AG09309 (cell line): ENCODE measurements around the gene AMBN.

Source experiments
- DNase-seq: peaks from one replicate; pipeline ENCODE4 v3.0.0-alpha.2; 2010; ENCODE audit warnings: low read depth
- H3K4me3 ChIP-seq: 2 replicates; pipeline ENCODE4 v1.5.1; 2011; ENCODE audit warnings: mild to moderate bottlenecking, low read depth, low read length, moderate library complexity; ENCODE audit not compliant: control insufficient read depth
- TF ChIP-seq, protein P1 (sequence below): IDR thresholded peaks from 2 replicates; pipeline ENCODE4 v1.5.1; 2011; ENCODE audit warnings: mild to moderate bottlenecking, low read depth, low read length, inconsistent platforms; ENCODE audit not compliant: insufficient read depth, control insufficient read depth; ENCODE audit errors: missing control alignments

Gene AMBN

DNA sequence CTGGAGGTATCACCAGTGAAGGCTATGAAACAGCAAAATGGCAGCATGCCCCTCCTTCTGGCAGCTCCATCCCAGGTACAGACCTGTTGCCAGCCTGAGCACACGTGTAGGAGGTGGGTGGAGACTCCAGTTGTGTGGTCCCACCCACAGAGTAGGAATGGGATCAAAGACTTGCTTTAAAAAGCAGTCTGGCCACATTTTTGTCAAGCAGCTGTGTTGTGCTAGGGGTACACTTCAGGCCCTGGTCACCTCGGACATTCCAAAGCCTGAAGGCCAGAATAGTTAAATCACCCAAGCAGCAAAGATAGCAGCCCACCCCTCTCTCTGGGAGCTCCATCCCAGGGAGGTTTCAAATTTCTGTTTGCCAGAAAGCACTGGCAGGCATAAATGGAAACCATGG lies 20.3 kb upstream of the AMBN start:
- H3K4me3 ChIP-seq, result no peak overlapping the region
- DNase-seq, result no peak
- TF ChIP-seq, protein P1, sequence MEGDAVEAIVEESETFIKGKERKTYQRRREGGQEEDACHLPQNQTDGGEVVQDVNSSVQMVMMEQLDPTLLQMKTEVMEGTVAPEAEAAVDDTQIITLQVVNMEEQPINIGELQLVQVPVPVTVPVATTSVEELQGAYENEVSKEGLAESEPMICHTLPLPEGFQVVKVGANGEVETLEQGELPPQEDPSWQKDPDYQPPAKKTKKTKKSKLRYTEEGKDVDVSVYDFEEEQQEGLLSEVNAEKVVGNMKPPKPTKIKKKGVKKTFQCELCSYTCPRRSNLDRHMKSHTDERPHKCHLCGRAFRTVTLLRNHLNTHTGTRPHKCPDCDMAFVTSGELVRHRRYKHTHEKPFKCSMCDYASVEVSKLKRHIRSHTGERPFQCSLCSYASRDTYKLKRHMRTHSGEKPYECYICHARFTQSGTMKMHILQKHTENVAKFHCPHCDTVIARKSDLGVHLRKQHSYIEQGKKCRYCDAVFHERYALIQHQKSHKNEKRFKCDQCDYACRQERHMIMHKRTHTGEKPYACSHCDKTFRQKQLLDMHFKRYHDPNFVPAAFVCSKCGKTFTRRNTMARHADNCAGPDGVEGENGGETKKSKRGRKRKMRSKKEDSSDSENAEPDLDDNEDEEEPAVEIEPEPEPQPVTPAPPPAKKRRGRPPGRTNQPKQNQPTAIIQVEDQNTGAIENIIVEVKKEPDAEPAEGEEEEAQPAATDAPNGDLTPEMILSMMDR, result no peak

DNA sequence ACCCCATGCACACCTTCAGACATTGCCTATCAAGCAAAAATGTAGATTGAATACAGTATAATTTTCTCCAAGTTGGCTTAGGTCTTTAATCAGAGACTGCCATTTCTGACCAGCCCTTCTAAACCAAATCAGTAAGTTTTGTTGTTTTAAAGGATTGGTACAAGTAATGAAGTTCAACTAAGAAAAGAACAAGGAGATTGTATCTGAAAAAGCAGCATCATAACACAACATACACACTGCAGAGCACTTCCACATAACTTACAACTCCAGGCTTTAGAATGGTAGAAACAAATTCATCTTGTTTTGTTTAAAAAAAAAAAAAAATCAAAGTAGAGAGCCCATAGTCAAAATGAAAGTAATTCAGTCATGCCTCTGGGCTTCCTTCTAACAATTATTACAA lies 16.1 kb upstream of the AMBN start:
- TF ChIP-seq, protein P1, result no peak
- no peak overlapping the region for H3K4me3 ChIP-seq
- DNase-seq, result no peak

DNA sequence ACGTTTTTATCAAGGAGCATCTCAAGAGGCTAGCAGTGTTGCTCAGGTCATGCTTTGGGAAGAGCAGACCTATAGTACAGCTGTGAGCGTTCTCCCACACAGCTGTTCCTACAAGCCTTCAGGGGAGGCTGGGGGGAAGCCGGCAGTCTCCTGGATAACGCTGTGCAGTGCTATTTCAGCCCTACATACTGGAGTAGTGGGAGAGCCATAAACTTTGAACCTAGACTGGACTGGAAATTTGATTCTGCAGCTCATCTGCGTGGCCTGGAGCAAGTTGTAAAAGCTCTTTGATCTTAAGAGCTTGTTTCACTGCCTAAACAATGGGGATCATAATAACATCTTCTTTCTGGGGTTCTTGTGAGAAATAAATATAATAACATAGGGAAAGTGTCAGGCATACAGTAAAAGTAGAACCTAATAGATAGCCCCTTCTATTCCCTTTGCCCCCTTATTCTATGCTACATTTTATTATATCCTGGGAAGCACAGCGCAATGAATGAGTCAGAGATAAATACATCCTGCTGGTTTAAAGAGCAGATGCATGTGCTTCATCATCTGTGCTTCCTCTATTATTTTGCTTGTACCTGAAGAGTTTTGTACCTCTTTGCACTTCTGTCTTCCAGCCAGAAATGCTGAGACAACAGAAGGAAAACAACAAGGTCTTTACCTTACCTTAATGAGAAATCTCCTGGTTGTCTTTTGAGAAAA lies 14.7 kb upstream of the AMBN start:
- TF ChIP-seq, protein P1, result no peak
- DNase-seq, result no peak
- H3K4me3 ChIP-seq, result no peak overlapping the region

DNA sequence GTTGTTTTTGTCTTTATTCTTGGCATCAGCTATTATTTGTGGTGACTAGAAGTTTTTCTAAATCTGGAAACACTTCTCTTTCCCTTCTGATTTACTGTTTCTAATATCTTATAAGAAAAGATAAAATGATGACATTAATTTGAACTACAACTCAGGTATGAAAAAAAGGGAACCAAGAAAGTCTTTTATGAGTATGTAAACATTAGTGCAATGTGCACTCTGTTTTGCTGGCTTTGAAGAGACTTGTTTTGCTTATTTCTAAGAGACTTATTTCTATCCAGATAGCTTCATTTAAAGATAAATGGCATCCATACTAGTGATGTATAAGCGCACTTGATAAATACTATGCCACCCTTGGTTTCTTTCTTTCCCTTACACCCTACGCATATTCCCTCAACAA lies 10.1 kb upstream of the AMBN start:
- TF ChIP-seq, protein P1, result no peak
- H3K4me3 ChIP-seq, result no peak overlapping the region
- DNase-seq, result no peak

DNA sequence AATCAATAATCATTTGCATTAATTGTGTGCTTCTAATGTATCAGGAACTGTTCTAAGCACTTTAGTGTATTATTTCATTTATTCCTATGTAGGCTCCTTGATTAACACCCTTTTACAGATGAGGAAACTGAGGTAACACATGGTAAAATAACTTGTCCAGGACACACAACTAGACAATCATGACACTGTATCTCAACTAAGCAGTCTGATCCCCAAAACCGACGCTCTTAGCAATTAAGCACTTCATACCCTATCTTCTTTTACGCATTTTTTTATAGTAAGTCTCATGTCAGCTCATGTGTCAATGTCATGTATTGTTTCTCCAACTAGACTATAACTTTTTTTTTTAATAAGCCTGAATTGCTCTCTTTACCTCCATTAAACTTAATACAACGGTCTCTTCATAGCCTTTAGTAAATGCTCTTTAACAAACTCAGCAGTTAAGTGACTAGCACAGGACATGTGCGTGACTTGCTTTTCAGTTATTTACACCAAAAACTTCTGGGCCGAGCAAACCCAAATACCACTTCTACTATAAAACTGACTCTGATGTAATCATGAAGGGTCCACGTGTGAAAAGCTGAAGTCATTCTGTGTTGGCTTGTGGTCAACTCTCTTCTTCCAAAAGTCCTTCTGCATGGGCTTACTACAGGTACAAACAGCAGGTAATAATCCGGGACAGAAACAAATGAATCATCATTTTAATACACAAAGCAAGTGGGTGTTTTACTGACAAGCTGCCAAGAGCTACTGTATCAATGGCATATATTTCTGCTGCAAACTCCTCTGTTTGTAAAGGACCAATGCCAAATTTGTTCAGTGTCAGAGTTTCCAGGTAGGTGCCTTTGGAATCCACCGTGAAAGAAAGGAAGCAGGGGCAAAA lies 7.9 kb upstream of the AMBN start:
- DNase-seq, result no peak
- TF ChIP-seq, protein P1, result no peak
- H3K4me3 ChIP-seq, result no peak overlapping the region

DNA sequence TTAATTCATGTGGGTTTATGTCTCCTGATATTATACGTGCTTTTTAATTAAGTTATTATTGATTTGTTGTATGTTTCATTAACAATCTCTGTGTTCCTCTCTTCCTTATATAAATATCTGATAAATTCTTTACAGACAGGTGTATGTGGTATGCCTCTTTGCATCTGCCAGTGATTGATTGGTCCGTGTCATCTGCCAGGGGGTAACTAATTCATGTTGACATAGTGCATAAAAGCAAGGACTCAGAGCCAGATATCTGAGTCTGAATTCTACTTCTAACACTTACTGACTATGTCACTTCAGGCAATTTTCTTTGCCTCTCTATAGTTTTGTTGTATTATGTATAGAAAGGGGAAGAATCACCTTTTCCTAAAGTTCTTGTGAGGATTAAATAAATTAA lies 5.2 kb upstream of the AMBN start:
- TF ChIP-seq, protein P1, result no peak
- no peak for DNase-seq
- no peak overlapping the region for H3K4me3 ChIP-seq
